ENCODE results near the gene KCNQ1OT1.

KCNQ1OT1 gene

GRCh38 chr11:2564588-2565425 lies 135.0 kb downstream of the KCNQ1OT1 start:
- no peak for TF ChIP-seq CTCF (IDR thresholded peaks at IDR 0.05; ENCODE audit: borderline replicate concordance, control extremely low read depth, extremely low read depth, insufficient read depth, missing control alignments)
- in situ Hi-C loops (cut with MboI; ENCODE audit: low sequenced_read_pairs, unreplicated experiment) = loop anchor here (25.0 kb wide), 1 partner anchor 197 kb away; no protein-coding TSS in a partner anchor
- DNase-seq (ENCODE audit: low spot score) = no peak

- no peak for TF ChIP-seq CTCF (IDR thresholded peaks at IDR 0.05; ENCODE audit: borderline replicate concordance, control extremely low read depth, extremely low read depth, insufficient read depth, missing control alignments)
- no peak for DNase-seq (ENCODE audit: low spot score)
- in situ Hi-C loops (cut with MboI; ENCODE audit: low sequenced_read_pairs, unreplicated experiment) = loop anchor here (25.0 kb wide), 1 partner anchor 198 kb away; no protein-coding TSS in a partner anchor
Measured at GRCh38 chr11:2564008-2564530, 135.7 kb downstream of the KCNQ1OT1 start.

- DNase-seq (ENCODE audit: low spot score) = no peak
- no peak for TF ChIP-seq CTCF (IDR thresholded peaks at IDR 0.05; ENCODE audit: borderline replicate concordance, control extremely low read depth, extremely low read depth, insufficient read depth, missing control alignments)
- in situ Hi-C loops (cut with MboI; ENCODE audit: low sequenced_read_pairs, unreplicated experiment) = loop anchor here (25.0 kb wide), 1 partner anchor 199 kb away; no protein-coding TSS in a partner anchor
Measured at GRCh38 chr11:2563213-2564007, 136.4 kb downstream of the KCNQ1OT1 start.

DNA sequence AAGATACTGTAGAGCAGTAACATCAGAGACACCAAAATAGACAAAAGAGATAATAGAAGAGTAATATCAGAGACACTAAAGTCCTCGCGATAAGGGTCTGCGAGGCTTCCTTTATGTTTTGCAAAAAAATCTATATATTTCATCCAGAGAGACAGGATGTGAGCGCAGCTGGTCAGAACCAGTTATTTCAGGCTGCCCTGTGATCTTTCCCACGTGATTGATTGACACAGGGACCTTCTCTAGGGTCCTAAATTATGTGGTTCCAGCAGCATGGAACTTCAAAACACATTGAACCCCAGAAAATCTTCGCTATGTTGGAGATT lies 136.9 kb downstream of the KCNQ1OT1 start:
- no peak for TF ChIP-seq CTCF (IDR thresholded peaks at IDR 0.05; ENCODE audit: borderline replicate concordance, control extremely low read depth, extremely low read depth, insufficient read depth, missing control alignments)
- in situ Hi-C loops (cut with MboI; ENCODE audit: low sequenced_read_pairs, unreplicated experiment) = loop anchor here (25.0 kb wide), 1 partner anchor 199 kb away; no protein-coding TSS in a partner anchor
- DNase-seq (ENCODE audit: low spot score) = no peak

GRCh38 chr11:2561696-2562581 lies 137.9 kb downstream of the KCNQ1OT1 start:
- no peak for DNase-seq (ENCODE audit: low spot score)
- TF ChIP-seq CTCF (IDR thresholded peaks at IDR 0.05; ENCODE audit: borderline replicate concordance, control extremely low read depth, extremely low read depth, insufficient read depth, missing control alignments) = no peak
- in situ Hi-C loops (cut with MboI; ENCODE audit: low sequenced_read_pairs, unreplicated experiment) = loop anchor here (25.0 kb wide), 1 partner anchor 200 kb away; no protein-coding TSS in a partner anchor

All from GM13976 (cell line).